Aorta (tissue), 5 donors: ENCODE results near the gene PRKCB. TPM values are rescaled to one million over a fixed set of nuclear protein-coding genes. Genes with fewer than 3 reads are reported as not detected.

Source experiments
- ATAC-seq: fragments of 200-7000 bp; cut with Tn5 transposase; one replicate; pipeline ENCODE4 v1.9.1; 2022; ENCODE audit warnings: moderate library complexity; ENCODE audit not compliant: low FRiP score
- DNase-seq, 2 donors: peaks; one replicate each; pipeline ENCODE4 v3.0.0-alpha.2; 2020
- H3K27ac ChIP-seq, 2 donors: one replicate each; pipeline ENCODE4 v1.5.1; 2013; ENCODE audit warnings: low read length in 2 of 2, mild to moderate bottlenecking in 2 of 2, moderate library complexity in 2 of 2, control low read depth in 1 of 2, inconsistent platforms in 1 of 2, low read depth in 1 of 2
- H3K27me3 ChIP-seq, 2 donors: one replicate each; pipeline ENCODE4 v1.6.1; 2013; ENCODE audit warnings: control low read depth in 1 of 2, low read length in 1 of 2, mild to moderate bottlenecking in 1 of 2, moderate library complexity in 1 of 2; ENCODE audit not compliant: insufficient read depth in 2 of 2, control insufficient read depth in 1 of 2
- H3K36me3 ChIP-seq, 2 donors: one replicate each; pipeline ENCODE4 v1.6.1; 2013; ENCODE audit warnings: control low read depth in 1 of 2, low read length in 1 of 2, mild to moderate bottlenecking in 1 of 2; ENCODE audit not compliant: insufficient read depth in 2 of 2, control insufficient read depth in 1 of 2
- H3K4me1 ChIP-seq, 2 donors: one replicate each; pipeline ENCODE4 v1.6.1; 2013; ENCODE audit warnings: low read length in 2 of 2, control low read depth in 1 of 2, mild to moderate bottlenecking in 1 of 2, moderate library complexity in 1 of 2; ENCODE audit not compliant: insufficient read depth in 2 of 2, control insufficient read depth in 1 of 2
- H3K4me3 ChIP-seq, 2 donors: one replicate each; pipeline ENCODE4 v1.5.1; 2013; ENCODE audit warnings: low read length in 2 of 2, control low read depth in 1 of 2, mild to moderate bottlenecking in 1 of 2
- H3K9me3 ChIP-seq: one replicate; pipeline ENCODE4 v1.6.1; 2013; ENCODE audit warnings: mild to moderate bottlenecking, low read length; ENCODE audit not compliant: control insufficient read depth
- WGBS, 2 donors: extraction: QIAGEN DNeasy Blood & Tissue Kit; methylation state at CpG; one replicate each; pipeline ENCODE4 v1.1.7; 2013; 5-methylcytosine and 5-hydroxymethylcytosine counted together
- intact Hi-C, 2 donors: fragments of 100-400 bp; cut with DNase I; formaldehyde crosslinking; loops; one replicate each; pipeline versions ENCODE4 v1.14.2 to v1.15.0; 2022
- polyA plus RNA-seq, 2 donors: library from polyadenylated mRNA; stranded (reverse); fragments of 200-250 nt; gene quantifications; one replicate each; pipeline ENCODE4 v1.2.3, GENCODE V29; 2013
- total RNA-seq, 2 donors: library from RNA; stranded (reverse); fragmentation: NEBNext Ultra II Directional; extraction: Animal tissue kit (Norgen Biotek cat#: 25700); gene quantifications; one replicate each; pipeline ENCODE4 v1.2.1, GENCODE V29; 2021
- donor health status: healthy with polysubstance abuse.
- donor health status: Bipolar disorder and iron deficiency.
- donor health status: DM: no; HTN: no; CAD: no.
- donor health status: DM: no; HTN: no; CAD: no.
- donor health status: DM: yes; HTN: yes; CAD: no.

PRKCB gene
- total and polyA plus RNA-seq, 4 donors: 0.28 to 16.7 (median 5.4) TPM

DNA sequence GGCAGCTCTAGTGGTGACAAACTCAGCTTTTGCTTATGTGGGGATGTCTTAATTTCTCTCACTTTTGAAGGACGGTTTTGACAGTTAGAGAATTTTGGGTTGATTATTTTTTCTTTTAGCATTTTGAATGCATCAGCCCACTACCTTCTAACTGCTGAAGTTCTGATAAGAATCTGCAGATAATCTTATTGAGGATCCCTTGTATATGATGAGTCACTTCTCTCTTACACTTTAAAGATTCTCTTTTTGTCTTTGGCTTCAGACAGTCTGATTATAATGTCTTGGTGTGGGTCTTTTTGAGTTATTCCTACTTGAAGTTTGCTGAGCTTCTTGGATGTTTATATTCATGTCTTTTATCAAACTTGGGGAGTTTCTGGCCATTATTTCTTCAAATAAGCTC is 5.5 kb upstream of the PRKCB start:
- no peak for ATAC-seq
- no peak overlapping the region for H3K27ac ChIP-seq
- intact Hi-C loops: no loop called here
- H3K27me3 ChIP-seq: no peaks in the 10 kb centered on the region
- H3K36me3 ChIP-seq: no peaks in the 10 kb centered on the region
- no peak overlapping the region for H3K4me3 ChIP-seq
- WGBS, 2 donors: 0% methylated on average over 1 of the region's 1 CpG
- peaks cover 2% of the 10 kb centered on the region for H3K9me3 ChIP-seq
- H3K4me1 ChIP-seq: no peaks in the 10 kb centered on the region
- no peak for DNase-seq

DNA sequence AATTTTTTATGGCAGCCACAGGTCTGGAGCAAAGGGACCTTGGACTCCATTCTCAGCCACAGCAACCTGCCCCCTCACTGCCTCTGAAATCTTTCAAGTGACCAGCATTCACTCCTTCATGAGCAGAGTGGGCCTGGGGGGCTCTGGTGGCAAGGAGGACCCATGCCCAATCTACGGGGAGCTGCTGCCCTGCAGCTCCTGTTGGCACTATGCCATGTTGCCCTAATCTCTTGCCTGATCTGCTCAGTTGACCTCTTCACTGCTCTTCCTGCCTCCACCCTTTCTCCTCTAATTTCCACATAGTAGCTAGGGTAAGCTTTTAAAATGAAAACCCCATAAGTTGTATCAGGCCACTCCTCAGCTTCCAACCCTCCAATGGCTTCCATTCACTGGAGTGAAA is 2.9 kb upstream of the PRKCB start:
- H3K27me3 ChIP-seq: no peaks in the 10 kb centered on the region
- no peak for ATAC-seq
- H3K36me3 ChIP-seq: no peaks in the 10 kb centered on the region
- WGBS, 2 donors: 43 to 62% methylated on average over 1 of the region's 1 CpG
- H3K4me1 ChIP-seq: no peaks in the 10 kb centered on the region
- intact Hi-C loops: no loop called here
- H3K27ac ChIP-seq: no peak overlapping the region
- no peak for DNase-seq
- no peak overlapping the region for H3K4me3 ChIP-seq
- peaks cover 2% of the 10 kb centered on the region for H3K9me3 ChIP-seq

DNA sequence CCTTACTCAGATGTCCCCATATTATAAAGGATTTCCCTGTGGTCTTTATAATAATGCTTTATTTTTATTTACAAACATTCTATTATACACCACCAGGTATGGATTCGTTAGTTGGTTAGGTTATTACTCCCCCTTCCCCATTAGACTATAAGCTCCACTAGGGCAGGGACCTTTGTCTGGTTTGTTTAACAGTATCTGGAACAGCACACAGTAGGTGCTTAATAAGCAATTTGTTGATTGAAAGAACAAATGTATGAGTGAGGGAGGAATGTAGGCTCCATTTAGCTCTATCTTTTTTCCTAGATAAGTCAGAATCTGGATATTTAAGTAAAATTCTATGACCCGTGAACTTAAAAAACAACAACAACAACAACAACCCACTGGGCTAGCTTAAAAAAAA is 2.3 kb upstream of the PRKCB start:
- ATAC-seq: no peak
- Histone ChIP-seq H3K36me3 (no peaks in the 10 kb centered on the region), H3K4me1 (no peaks in the 10 kb centered on the region), H3K27me3 (no peaks in the 10 kb centered on the region), H3K4me3 (no peak overlapping the region), H3K27ac (no peak overlapping the region), H3K9me3 (peaks cover 2% of the 10 kb centered on the region)
- intact Hi-C loops: no loop called here
- WGBS, 2 donors: 81 to 85% methylated on average over 2 of the region's 2 CpGs
- DNase-seq: no peak

DNA sequence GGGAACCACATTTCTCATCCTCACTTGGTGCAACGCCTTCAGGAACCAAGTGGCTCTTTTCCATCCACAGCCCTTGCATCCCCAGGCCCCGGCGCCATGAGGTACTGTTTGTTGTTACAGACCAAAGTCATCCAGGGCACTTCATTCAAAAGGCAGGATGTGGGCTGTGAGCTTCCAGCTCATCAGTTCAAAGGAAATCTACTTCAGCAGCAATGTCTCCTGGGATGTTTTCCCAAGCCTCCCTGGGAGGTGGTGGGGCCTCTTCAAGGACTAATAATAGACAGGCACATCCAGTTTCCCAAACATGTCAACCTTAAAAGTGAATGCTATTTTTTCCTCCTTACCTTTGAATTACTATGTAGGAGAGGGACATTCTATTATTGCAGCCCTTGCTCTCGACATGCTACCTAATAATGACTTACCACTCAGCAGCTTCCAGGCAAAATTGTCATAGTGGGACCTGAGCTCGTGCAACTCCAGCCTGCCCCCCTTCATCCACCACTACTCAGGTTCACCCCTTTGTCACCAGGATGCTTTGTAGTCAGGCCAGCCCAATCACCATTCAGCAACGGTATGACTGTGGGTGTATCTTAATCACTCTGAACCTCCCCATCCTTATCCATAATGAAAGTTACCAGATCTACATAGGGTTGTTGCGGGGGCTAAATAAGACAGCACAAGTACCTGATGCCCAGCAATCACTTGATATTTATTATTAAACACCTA is 1.7 kb upstream of the PRKCB start:
- ATAC-seq: no peak
- 51 to 58% methylated on average over 7 of the region's 7 CpGs for WGBS, 2 donors
- no peaks in the 10 kb centered on the region for H3K36me3 ChIP-seq
- no peaks in the 10 kb centered on the region for H3K27me3 ChIP-seq
- no peaks in the 10 kb centered on the region for H3K4me1 ChIP-seq
- DNase-seq: no peak
- H3K27ac ChIP-seq: no peak overlapping the region
- no peak overlapping the region for H3K4me3 ChIP-seq
- intact Hi-C loops: no loop called here
- peaks cover 2% of the 10 kb centered on the region for H3K9me3 ChIP-seq

DNA sequence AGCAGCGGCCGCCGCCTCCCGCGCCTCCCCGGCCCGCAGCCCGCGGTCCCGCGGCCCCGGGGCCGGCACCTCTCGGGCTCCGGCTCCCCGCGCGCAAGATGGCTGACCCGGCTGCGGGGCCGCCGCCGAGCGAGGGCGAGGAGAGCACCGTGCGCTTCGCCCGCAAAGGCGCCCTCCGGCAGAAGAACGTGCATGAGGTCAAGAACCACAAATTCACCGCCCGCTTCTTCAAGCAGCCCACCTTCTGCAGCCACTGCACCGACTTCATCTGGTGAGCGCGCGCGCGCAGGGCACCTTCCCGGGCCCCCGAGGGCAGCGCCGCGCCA is 258 bp downstream of the PRKCB start:
- no peak for ATAC-seq
- Histone ChIP-seq H3K36me3 (no peaks in the 10 kb centered on the region), H3K4me3 (no peak overlapping the region), H3K27me3 (no peaks in the 10 kb centered on the region), H3K9me3 (no peaks in the 10 kb centered on the region), H3K4me1 (no peaks in the 10 kb centered on the region), H3K27ac (no peak overlapping the region)
- DNase-seq: no peak
- 1 to 2% methylated on average over 25 to 45 of the region's 45 CpGs for WGBS, 2 donors
- intact Hi-C loops: no loop called here

DNA sequence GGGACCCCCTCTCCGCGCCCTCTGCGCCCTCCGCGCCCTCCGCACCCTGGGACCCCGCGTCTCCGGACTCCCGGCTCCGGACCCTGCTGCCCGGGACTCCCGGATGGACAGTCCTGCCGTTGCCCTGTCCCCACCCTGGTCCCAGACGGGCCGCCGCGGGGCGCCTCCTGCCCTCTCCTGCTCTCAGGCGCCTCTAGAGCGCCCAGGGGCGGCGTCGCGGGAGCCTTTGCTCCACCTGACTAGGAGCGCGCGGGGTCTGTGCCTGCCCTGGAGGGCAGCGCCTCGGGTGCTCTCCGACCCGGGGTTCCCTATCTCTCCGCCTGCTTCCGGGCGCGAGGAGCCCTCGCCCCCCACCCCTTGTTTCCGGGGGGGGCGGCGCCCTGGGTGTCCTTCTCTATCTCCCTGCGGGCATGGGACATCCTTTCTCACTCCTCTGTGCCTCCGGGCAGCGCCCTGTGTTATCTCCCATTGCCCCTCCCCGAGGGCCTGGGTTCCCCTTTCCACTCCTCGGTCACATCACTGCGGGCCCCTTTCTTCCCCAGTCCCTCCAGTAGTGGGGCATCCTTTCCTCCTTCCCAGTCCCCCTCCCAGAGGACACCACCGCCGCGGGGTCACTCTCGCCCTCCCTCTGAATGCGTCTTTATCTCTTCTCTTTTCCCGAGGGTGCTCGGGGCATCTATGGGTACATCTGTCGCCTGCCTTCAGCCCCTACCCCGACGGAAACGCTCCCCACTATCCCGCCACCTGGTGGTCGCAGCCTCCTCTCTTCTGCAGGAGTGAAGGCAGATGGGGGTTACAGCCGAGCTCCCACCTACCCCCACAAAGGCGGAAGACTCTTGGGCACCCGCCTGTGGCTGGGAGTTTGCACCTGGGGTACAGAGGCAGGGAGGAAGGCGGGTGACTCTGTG is 875 bp downstream of the PRKCB start:
- Histone ChIP-seq H3K27ac (no peak overlapping the region), H3K9me3 (no peaks in the 10 kb centered on the region), H3K36me3 (no peaks in the 10 kb centered on the region), H3K4me3 (no peak overlapping the region), H3K4me1 (no peaks in the 10 kb centered on the region), H3K27me3 (no peaks in the 10 kb centered on the region)
- peak; percentile 59 to 77 for DNase-seq
- ATAC-seq: peak; percentile 47
- WGBS, 2 donors: 0 to 1% methylated on average over 55 to 63 of the region's 63 CpGs
- intact Hi-C loops: no loop called here

DNA sequence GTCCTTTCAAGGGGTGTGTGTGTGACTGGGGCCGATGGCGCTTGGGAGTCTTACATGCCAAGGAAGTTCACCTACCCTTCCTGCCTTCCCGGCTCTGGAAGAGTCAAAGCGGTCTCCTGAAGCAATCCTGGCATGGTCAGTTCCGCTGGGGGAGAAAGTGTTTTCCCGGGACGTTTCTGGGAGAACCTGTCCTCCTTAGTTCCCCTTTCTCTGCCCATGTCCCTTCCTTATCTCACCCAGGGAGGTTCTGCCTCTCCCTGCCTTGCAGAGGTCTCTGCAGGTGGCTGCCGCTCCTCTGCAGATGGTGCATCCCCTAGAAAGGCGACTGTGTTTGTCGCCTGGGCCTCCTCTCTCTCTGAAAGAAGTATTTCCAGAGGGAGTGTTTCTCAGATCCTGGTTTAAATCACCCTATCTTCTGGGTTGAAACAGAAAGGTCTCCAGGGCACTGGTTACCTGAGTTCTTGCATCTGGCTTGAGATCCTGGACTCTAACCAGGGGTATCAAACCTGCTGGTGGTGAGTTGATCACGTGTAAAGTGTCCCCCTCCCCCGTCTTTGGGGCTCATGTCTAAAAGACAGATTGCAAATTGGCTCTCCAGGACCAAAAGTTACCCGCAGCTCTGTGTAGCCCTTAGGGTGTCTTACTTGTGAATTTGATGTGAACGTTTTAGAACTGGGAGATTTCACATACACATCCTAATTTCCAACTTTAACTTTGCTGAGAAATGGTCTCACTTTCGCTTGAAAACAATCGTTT is 1.9 kb downstream of the PRKCB start:
- no peak overlapping the region for H3K27ac ChIP-seq
- no peak overlapping the region for H3K4me3 ChIP-seq
- H3K9me3 ChIP-seq: no peaks in the 10 kb centered on the region
- H3K36me3 ChIP-seq: no peaks in the 10 kb centered on the region
- no peaks in the 10 kb centered on the region for H3K27me3 ChIP-seq
- H3K4me1 ChIP-seq: no peaks in the 10 kb centered on the region
- DNase-seq (no peak), ATAC-seq (no peak)
- intact Hi-C loops: no loop called here
- WGBS, 2 donors: 23 to 28% methylated on average over 16 of the region's 16 CpGs

DNA sequence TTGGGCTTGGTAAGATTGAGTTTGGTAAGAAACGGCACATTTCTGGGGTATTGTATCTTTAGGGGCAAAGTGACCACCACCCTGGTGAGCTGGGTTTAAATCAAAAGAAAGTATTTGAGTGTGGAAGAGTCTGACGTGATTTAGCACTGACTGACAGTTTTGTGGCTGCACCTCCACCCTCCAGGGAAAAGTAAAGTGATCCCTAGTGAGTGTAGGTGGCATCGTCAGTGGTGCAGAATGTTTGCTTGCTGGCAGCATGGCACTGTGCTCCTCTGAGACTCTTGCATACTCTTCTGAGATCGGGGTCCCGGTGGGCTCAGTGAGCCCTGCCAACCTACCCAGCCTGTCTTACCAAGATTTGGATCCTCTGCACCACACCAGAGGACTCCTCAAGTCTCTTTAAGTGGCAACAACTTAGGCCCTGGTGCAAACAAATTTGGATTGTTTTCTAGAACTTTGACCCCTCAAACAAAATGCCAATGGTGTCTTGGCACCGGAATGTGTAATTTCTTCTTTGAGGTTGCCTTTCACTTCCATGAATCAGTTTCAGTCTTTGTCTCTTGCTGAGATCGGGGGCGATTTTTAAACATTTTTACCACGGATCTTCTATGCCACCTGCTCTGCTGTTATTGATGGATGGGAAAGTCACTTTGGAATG is 2.8 kb downstream of the PRKCB start:
- intact Hi-C loops: no loop called here
- ATAC-seq (no peak), DNase-seq (no peak)
- Histone ChIP-seq H3K36me3 (no peaks in the 10 kb centered on the region), H3K27me3 (no peaks in the 10 kb centered on the region), H3K27ac (no peak overlapping the region), H3K4me1 (no peaks in the 10 kb centered on the region), H3K9me3 (no peaks in the 10 kb centered on the region), H3K4me3 (no peak overlapping the region)
- WGBS, 2 donors: 51 to 65% methylated on average over 9 of the region's 9 CpGs
